ENCODE measurements around the gene LRP11.
A peak's percentile ranks its signal among the peaks of the same experiment; 100 is the strongest.

LRP11 gene

DNA sequence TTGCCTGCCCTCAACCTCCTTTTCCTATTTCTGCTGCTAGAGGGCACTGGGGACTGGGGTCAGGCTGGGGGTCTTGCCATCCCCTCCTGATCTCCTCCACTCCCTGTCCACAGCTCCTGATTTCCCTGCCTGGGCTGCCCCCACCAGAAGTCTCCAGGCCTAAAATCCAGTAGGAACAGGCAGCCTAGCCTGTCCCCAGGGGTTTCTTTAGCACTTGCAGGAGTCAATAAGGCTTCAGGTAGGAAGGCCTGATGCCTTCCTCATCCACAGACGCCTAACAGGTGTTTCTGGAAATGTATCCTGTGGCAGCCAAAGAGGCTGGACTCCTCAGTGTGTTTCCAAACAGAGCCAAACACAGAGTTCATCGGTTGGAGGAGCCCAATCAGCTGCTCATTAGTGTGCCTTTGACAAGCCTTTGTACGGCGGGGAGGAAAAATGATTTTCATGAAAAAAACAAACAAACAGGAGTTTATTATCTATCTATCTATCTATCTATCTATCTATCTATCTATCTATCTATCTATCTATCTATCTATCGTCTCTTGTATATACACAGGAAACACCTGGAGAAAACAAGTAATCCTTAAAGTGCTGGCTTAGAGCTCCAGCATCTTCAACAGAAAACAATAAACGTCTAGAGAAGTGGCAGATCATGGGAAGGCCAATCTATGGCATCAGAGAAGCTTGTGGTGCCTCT, 37.4 kb upstream of the LRP11 start:
- H3K4me3 ChIP-seq (ENCODE audit: low read length): no peak overlapping the region
- TF ChIP-seq, protein P1, sequence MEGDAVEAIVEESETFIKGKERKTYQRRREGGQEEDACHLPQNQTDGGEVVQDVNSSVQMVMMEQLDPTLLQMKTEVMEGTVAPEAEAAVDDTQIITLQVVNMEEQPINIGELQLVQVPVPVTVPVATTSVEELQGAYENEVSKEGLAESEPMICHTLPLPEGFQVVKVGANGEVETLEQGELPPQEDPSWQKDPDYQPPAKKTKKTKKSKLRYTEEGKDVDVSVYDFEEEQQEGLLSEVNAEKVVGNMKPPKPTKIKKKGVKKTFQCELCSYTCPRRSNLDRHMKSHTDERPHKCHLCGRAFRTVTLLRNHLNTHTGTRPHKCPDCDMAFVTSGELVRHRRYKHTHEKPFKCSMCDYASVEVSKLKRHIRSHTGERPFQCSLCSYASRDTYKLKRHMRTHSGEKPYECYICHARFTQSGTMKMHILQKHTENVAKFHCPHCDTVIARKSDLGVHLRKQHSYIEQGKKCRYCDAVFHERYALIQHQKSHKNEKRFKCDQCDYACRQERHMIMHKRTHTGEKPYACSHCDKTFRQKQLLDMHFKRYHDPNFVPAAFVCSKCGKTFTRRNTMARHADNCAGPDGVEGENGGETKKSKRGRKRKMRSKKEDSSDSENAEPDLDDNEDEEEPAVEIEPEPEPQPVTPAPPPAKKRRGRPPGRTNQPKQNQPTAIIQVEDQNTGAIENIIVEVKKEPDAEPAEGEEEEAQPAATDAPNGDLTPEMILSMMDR (IDR thresholded peaks at IDR 0.05; ENCODE audit: insufficient read depth, low read depth, low read length, missing control alignments): no peak
- DNase-seq (ENCODE audit: low read depth): no peak

DNA sequence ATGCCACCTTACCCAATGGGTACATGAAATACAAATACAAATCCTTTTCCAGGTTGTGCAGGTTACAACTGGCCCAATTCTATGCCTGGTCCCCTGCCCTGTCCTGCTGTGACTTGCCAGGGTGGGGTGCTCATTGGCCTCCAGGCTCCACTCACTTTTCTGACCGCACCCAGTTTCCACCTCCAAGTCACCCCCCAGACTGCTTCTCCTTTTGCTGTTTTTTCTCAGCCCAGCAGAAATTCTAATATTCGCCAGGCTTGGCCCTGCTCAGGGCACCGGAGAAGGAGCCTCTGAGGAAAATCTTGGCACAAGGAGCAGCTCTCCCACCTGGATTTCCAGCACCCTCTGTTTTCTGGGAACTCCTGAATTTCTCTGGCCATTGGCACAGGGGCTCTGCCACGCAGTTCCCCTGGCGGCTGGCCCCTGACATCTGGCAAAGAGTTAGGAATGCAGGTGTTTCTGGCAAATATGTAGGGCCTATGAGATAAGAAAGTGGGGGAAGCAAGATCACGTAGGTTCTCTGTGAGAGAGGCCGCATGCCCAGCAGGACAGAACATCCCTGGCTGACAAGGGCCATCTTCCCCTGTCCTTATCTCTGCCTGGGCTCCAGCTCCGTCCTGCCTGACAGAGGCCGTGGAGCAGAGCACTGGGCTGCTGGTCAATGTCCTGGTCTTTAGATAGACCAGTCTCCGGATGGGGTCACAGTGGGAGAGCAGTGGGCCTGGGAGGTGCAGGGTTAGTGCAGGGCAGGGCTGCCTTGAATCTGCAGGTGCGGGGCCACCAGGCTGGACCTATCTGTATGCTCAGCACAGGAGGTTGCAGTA, 36.7 kb upstream of the LRP11 start:
- TF ChIP-seq, protein P1 (IDR thresholded peaks at IDR 0.05; ENCODE audit: insufficient read depth, low read depth, low read length, missing control alignments): no peak
- H3K4me3 ChIP-seq (ENCODE audit: low read length): no peak overlapping the region
- peak; percentile 96 for DNase-seq (ENCODE audit: low read depth)

DNA sequence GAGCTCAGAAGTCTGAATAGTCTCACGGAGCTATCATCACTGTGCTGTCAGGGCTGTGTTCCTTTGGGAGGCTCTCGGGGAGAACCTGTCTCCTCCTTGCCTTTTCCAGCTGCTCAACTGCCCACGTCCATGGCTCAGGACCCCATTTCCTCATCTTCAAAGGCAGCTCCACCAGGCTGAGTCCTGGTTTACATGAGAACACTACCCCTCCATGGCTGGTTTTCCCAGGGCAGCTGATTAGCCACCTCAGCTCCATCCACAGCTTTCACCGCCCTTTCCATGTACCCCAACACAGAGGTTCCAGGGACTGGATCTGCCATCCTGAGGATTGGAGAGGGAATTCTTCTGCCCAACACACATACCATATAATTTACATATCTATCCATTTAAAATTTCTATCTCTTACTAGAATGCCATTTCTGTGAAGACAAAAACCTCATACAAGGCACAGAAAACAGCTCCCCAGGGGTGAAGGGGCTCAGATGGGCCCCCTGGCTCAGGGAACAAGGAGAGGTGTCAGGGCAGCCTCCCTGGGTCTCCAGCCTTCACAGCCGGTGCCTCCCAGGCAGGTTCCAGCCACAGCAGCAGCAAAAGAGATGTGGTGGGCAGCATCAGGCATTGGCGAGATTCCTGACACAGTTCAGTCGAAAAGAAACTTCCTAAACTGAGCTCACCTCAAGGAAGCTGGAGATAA, 35.9 kb upstream of the LRP11 start:
- DNase-seq (ENCODE audit: low read depth): no peak
- TF ChIP-seq, protein P1 (IDR thresholded peaks at IDR 0.05; ENCODE audit: insufficient read depth, low read depth, low read length, missing control alignments): no peak
- no peak overlapping the region for H3K4me3 ChIP-seq (ENCODE audit: low read length)

DNA sequence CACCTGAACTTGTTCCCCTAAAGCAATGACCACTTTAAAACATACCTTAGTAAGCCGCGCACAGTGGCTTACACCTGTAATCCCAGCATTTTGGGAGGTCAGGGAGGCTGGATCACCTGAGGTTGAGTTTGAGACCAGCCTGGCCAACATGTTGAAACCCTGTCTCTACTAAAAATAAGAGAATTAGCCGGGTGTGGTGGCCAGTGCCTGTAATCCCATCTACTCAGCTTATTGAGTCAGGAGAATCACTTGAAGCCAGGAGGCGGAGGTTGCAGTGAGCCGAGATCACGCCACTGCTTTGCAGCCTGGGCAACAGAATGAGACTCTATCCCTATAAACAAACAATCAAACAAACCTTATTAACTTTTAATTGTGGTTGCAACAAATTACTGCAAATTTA, 35.3 kb upstream of the LRP11 start:
- peak; percentile 17 for DNase-seq (ENCODE audit: low read depth)
- TF ChIP-seq, protein P1 (IDR thresholded peaks at IDR 0.05; ENCODE audit: insufficient read depth, low read depth, low read length, missing control alignments): no peak
- no peak overlapping the region for H3K4me3 ChIP-seq (ENCODE audit: low read length)

DNA sequence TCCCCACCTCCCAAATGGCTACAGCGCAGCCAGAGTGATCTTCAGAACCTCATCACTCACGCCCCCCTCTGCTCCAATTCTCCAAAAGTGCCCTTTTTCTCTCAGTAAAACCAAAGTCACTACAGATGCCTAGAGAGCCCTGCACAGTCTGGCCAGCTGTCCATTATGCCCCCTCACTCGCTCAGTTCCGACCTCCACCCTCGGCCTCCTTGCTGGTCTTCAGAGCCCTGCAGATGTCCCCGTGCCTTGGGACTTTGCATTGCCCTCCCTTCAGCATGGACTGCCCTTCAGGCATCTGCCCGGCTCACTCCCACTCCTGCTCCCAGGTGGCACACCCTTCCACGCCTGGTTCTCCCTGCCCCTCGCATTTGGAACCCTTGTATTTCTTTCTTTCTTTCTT, 34.8 kb upstream of the LRP11 start:
- no peak for DNase-seq (ENCODE audit: low read depth)
- TF ChIP-seq, protein P1 (IDR thresholded peaks at IDR 0.05; ENCODE audit: insufficient read depth, low read depth, low read length, missing control alignments): no peak
- no peak overlapping the region for H3K4me3 ChIP-seq (ENCODE audit: low read length)

DNA sequence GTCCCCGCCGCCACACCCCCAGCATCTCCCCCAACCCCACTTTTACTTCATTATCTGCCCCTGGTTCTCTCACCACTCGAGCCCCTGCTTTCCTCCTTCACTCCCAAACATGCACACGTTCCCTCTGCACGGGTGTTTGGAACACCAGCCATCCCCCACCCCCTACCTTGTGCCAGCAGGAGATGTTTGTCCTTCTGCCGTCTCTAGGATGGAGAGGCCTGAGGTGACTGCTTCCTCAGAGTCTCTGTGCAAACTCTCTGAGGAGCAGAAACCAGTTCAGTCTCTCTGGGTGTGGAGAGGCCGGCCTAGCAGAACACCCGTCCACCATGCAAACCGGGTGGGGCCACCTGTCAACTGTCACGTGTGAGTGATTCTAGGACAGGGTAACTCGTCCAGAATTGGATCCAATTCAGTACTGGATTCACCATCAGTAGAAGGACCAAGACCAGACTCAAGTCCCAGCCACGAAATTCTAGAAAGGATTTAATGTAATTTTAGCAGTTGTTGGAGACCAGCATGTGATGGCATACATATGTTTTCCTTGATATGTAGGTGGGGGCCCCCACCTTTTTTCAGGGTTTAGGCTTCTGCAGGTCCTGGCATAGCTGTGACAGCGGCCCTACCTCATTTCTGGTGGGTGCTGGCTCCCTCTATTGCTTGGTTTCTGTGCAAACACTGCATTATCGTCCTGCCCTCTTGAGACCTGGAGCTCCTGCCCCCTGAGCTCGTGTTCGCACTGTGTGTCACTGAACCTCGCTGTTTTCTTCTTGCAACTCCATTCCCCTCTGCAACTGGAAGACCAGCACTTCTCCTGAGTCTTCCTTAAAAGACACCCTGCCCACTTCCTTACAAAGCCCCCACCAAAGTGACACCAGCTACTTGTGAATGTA, 33.9 kb upstream of the LRP11 start, which contains the start of gene RAET1E:
Gene RAET1E (minus strand): TSS at position 259 of the 890 bp plus-strand sequence. CDS start 7,212 bp downstream, outside the sequence.
- TF ChIP-seq, protein P1 (IDR thresholded peaks at IDR 0.05; ENCODE audit: insufficient read depth, low read depth, low read length, missing control alignments): no peak

More for the DNA sequence above, 33.9 kb upstream of the LRP11 start, which contains the start of gene RAET1E:
- peak within 1 kb of the TSS; percentile 19 for H3K4me3 ChIP-seq (ENCODE audit: low read length)
- DNase-seq (ENCODE audit: low read depth): peak; percentile 39

Data from epithelial cell of esophagus (primary cell).